Cardiac fibroblast (primary cell): ENCODE measurements around the gene CHMP6.

ENCODE experiments used
- DNase-seq, 2 donors: peaks; one replicate each; pipeline versions ENCODE4 v3.0.0 to v3.0.0-alpha.2; 2010; ENCODE audit warnings: low read depth in 2 of 2
- H3K4me3 ChIP-seq, 2 donors: replicated peaks in 1 of 2; 1 replicate in 1 of 2; 2 replicates in 1 of 2; pipeline ENCODE4 v1.5.1; 2011; ENCODE audit warnings: low read depth in 2 of 2, low read length in 2 of 2, mild to moderate bottlenecking in 2 of 2, moderate library complexity in 1 of 2
- CTCF ChIP-seq: IDR thresholded peaks from one replicate; pipeline ENCODE4 v1.5.1; 2011; ENCODE audit warnings: low read depth, mild to moderate bottlenecking, low read length, inconsistent platforms

CHMP6 gene

GRCh38 chr17:80957461-80957941 is 34.1 kb upstream of the CHMP6 start:
- no peak for TF ChIP-seq CTCF
- H3K4me3 ChIP-seq, result no peak overlapping the region
- DNase-seq, result no peak

- no peak for TF ChIP-seq CTCF
- DNase-seq, result peak; percentile 39 to 85
- no peak overlapping the region for H3K4me3 ChIP-seq
Observed at GRCh38 chr17:80959330-80960036, 32.2 kb upstream of the CHMP6 start.

GRCh38 chr17:80960037-80960796 is 31.4 kb upstream of the CHMP6 start:
- H3K4me3 ChIP-seq, result no peak overlapping the region
- no peak for TF ChIP-seq CTCF
- DNase-seq, result no peak

- no peak for DNase-seq
- no peak overlapping the region for H3K4me3 ChIP-seq
- TF ChIP-seq CTCF, result no peak
Observed at GRCh38 chr17:80960797-80961452, 30.7 kb upstream of the CHMP6 start.

GRCh38 chr17:80961541-80962330 is 29.9 kb upstream of the CHMP6 start:
- DNase-seq, result no peak
- no peak for TF ChIP-seq CTCF
- H3K4me3 ChIP-seq, result no peak overlapping the region
